Neuronal stem cell (in vitro differentiated cells): ENCODE measurements around the gene ARHGAP21.
"Not testable (repeated sequence)": the region's sequence is repeated elsewhere in the genome, so short reads cannot be mapped to it uniquely, and the experiment has no call there.

Experiments
- DNase-seq: peaks from one replicate; pipeline ENCODE4 v3.0.0-alpha.2; 2013; ENCODE audit warnings: low spot score
- H2AFZ ChIP-seq: one replicate; pipeline ENCODE4 v1.6.1; 2013; ENCODE audit warnings: mild to moderate bottlenecking, low read length, inconsistent platforms
- H2AK5ac ChIP-seq: 2 replicates; pipeline ENCODE4 v1.6.1; 2013; ENCODE audit warnings: low read depth, mild to moderate bottlenecking, inconsistent platforms, low read length, moderate library complexity, mixed read lengths
- H2BK120ac ChIP-seq: 2 replicates; pipeline ENCODE4 v1.6.1; 2013; ENCODE audit warnings: low read depth, mild to moderate bottlenecking, inconsistent platforms, low read length, moderate library complexity, mixed read lengths
- H2BK12ac ChIP-seq: one replicate; pipeline ENCODE4 v1.6.1; 2013; ENCODE audit warnings: low read length, inconsistent platforms
- H2BK15ac ChIP-seq: 2 replicates; pipeline ENCODE4 v1.6.1; 2013; ENCODE audit warnings: mild to moderate bottlenecking, low read length, inconsistent platforms, mixed read lengths
- H2BK5ac ChIP-seq: one replicate; pipeline ENCODE4 v1.6.1; 2013; ENCODE audit warnings: inconsistent platforms, mild to moderate bottlenecking, low read length, moderate library complexity
- H3K14ac ChIP-seq: one replicate; pipeline ENCODE4 v1.6.1; 2013; ENCODE audit warnings: low read length, inconsistent platforms
- H3K18ac ChIP-seq: 2 replicates; pipeline ENCODE4 v1.6.1; 2013; ENCODE audit warnings: low read length, inconsistent platforms
- H3K23ac ChIP-seq: 2 replicates; pipeline ENCODE4 v1.6.1; 2013; ENCODE audit warnings: low read depth, mild to moderate bottlenecking, mixed read lengths, low read length, inconsistent platforms; ENCODE audit not compliant: poor library complexity
- H3K27ac ChIP-seq: replicated peaks from 3 replicates; pipeline ENCODE4 v1.5.1; 2013; ENCODE audit warnings: low read length, inconsistent platforms
- H3K27me3 ChIP-seq, 3 experiments: 2 replicates each; pipeline ENCODE4 v1.6.1; 2013; ENCODE audit warnings: low read length in 3 of 3, mild to moderate bottlenecking in 2 of 3, inconsistent platforms in 1 of 3, low read depth in 1 of 3, mixed read lengths in 1 of 3, moderate library complexity in 1 of 3; ENCODE audit not compliant: control insufficient read depth in 3 of 3, insufficient read depth in 3 of 3
- H3K36me3 ChIP-seq, 2 donors: replicated peaks in 1 of 2; 2 replicates each; pipeline ENCODE4 v1.6.1; 2013; ENCODE audit warnings: low read length in 2 of 2; ENCODE audit not compliant: control insufficient read depth in 2 of 2, insufficient read depth in 2 of 2
- H3K4ac ChIP-seq: 2 replicates; pipeline ENCODE4 v1.6.1; 2013; ENCODE audit warnings: inconsistent platforms, mild to moderate bottlenecking, low read length, moderate library complexity
- H3K4me1 ChIP-seq, 2 donors: 1 replicate in 1 of 2; 2 replicates in 1 of 2; pipeline ENCODE4 v1.6.1; 2013; ENCODE audit warnings: low read length in 2 of 2, low read depth in 1 of 2; ENCODE audit not compliant: control insufficient read depth in 2 of 2, insufficient read depth in 1 of 2
- H3K4me2 ChIP-seq: one replicate; pipeline ENCODE4 v1.6.1; 2013; ENCODE audit warnings: mild to moderate bottlenecking, low read length, inconsistent platforms; ENCODE audit not compliant: insufficient read depth, poor library complexity, severe bottlenecking
- H3K4me3 ChIP-seq, 2 donors: 2 replicates each; pipeline ENCODE4 v1.5.1; 2013; ENCODE audit warnings: low read length in 2 of 2, mild to moderate bottlenecking in 2 of 2, inconsistent platforms in 1 of 2, moderate library complexity in 1 of 2
- H3K79me1 ChIP-seq: one replicate; pipeline ENCODE4 v1.6.1; 2013; ENCODE audit warnings: low read depth, mild to moderate bottlenecking, inconsistent platforms, low read length, moderate library complexity
- H3K9ac ChIP-seq: one replicate; pipeline ENCODE4 v1.6.1; 2013; ENCODE audit warnings: mild to moderate bottlenecking, low read depth, low read length, inconsistent platforms; ENCODE audit not compliant: poor library complexity
- H3K9me3 ChIP-seq, 2 donors: replicated peaks in 1 of 2; 2 replicates each; pipeline versions ENCODE3 to v1.6.1; 2013; ENCODE audit warnings: low read length in 2 of 2, mild to moderate bottlenecking in 2 of 2, inconsistent platforms in 1 of 2, low read depth in 1 of 2, mixed read lengths in 1 of 2, moderate library complexity in 1 of 2; ENCODE audit not compliant: control insufficient read depth in 2 of 2, insufficient read depth in 1 of 2
- H4K8ac ChIP-seq: one replicate; pipeline ENCODE4 v1.6.1; 2013; ENCODE audit warnings: low read depth, mild to moderate bottlenecking, inconsistent platforms, low read length, moderate library complexity
- H4K91ac ChIP-seq: one replicate; pipeline ENCODE4 v1.6.1; 2013; ENCODE audit warnings: low read length, low read depth, mild to moderate bottlenecking, inconsistent platforms; ENCODE audit not compliant: poor library complexity
- WGBS, 2 donors: extraction: QIAGEN DNeasy Blood & Tissue Kit; methylation state at CpG; one replicate each; pipeline ENCODE4 v1.1.7; 2013; ENCODE audit warnings: missing lambda C conversion rate in 2 of 2, mixed read lengths in 1 of 2; ENCODE audit not compliant: insufficient read length in 2 of 2, insufficient replicate concordance in 1 of 2; ENCODE audit errors: extremely low coverage in 2 of 2; 5-methylcytosine and 5-hydroxymethylcytosine counted together

The ARHGAP21 gene

GRCh38 chr10:24623383-24623782 is 100.3 kb downstream of the ARHGAP21 start:
- no peak overlapping the region for H2BK12ac ChIP-seq
- peaks cover 2 to 55% of the 10 kb centered on the region in 2 donors for H3K36me3 ChIP-seq
- no peaks in the 10 kb centered on the region for H3K9me3 ChIP-seq
- H3K4me1 ChIP-seq: no peaks in the 10 kb centered on the region
- no peak for DNase-seq
- H3K14ac ChIP-seq: no peak overlapping the region
- H4K8ac ChIP-seq: no peak overlapping the region
- no peak overlapping the region for H3K23ac ChIP-seq
- no peak overlapping the region for H3K4me2 ChIP-seq
- no peak overlapping the region for H4K91ac ChIP-seq
- no peak overlapping the region for H2BK5ac ChIP-seq
- no peaks in the 10 kb centered on the region for H3K27me3 ChIP-seq
- H3K18ac ChIP-seq: no peak overlapping the region
- no peak overlapping the region for H2BK120ac ChIP-seq
- H2AK5ac ChIP-seq: no peak overlapping the region
- H3K27ac ChIP-seq: no peak overlapping the region
- H3K4ac ChIP-seq: no peak overlapping the region
- H3K4me3 ChIP-seq: no peak overlapping the region
- no peak overlapping the region for H3K9ac ChIP-seq
- H3K79me1 ChIP-seq: no peaks in the 10 kb centered on the region
- no peak overlapping the region for H2AFZ ChIP-seq
- no CpG with 5 or more reads among the region's 2 CpGs for WGBS, 2 donors
- H2BK15ac ChIP-seq: no peak overlapping the region

DNA sequence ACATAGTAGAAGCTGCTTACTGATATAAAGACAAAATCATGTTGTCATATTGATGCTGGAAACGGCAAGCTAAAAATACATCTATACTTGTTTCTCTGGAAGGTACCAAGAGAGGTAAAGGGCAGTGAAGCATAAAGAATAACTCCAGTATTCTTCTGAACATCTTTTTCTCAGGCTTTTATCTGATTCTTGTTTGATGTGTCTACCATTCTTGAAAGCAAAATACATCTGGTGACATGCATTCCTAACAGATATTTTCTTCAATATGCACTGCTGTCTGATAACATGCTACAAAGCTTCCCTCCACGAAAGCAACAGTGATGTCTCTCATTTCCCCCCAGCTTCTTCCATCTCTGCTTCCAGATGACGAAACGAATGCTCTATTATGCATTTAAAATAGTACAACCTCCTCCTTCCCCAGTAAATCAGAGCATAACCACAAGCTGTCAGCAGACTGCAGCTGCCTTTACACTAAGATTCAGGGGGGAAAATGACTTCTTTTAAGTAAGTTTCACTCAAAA is 100.8 kb downstream of the ARHGAP21 start:
- H3K27ac ChIP-seq: no peak overlapping the region
- H2BK12ac ChIP-seq: no peak overlapping the region
- no peaks in the 10 kb centered on the region for H3K79me1 ChIP-seq
- H3K18ac ChIP-seq: no peak overlapping the region
- H4K91ac ChIP-seq: no peak overlapping the region
- H2BK120ac ChIP-seq: no peak overlapping the region
- H3K4me1 ChIP-seq: no peaks in the 10 kb centered on the region
- no peak overlapping the region for H2BK5ac ChIP-seq
- peaks cover 2 to 55% of the 10 kb centered on the region in 2 donors for H3K36me3 ChIP-seq
- no peak overlapping the region for H3K4me2 ChIP-seq
- no peak overlapping the region for H3K4me3 ChIP-seq
- no peak overlapping the region for H3K9ac ChIP-seq
- no peaks in the 10 kb centered on the region for H3K9me3 ChIP-seq
- H4K8ac ChIP-seq: no peak overlapping the region
- no peak overlapping the region for H3K14ac ChIP-seq
- H2BK15ac ChIP-seq: no peak overlapping the region
- no CpG with 5 or more reads among the region's 4 CpGs for WGBS, 2 donors
- no peak overlapping the region for H2AK5ac ChIP-seq
- H3K4ac ChIP-seq: no peak overlapping the region
- no peak overlapping the region for H2AFZ ChIP-seq
- no peak for DNase-seq
- H3K27me3 ChIP-seq: no peaks in the 10 kb centered on the region
- H3K23ac ChIP-seq: no peak overlapping the region

DNA sequence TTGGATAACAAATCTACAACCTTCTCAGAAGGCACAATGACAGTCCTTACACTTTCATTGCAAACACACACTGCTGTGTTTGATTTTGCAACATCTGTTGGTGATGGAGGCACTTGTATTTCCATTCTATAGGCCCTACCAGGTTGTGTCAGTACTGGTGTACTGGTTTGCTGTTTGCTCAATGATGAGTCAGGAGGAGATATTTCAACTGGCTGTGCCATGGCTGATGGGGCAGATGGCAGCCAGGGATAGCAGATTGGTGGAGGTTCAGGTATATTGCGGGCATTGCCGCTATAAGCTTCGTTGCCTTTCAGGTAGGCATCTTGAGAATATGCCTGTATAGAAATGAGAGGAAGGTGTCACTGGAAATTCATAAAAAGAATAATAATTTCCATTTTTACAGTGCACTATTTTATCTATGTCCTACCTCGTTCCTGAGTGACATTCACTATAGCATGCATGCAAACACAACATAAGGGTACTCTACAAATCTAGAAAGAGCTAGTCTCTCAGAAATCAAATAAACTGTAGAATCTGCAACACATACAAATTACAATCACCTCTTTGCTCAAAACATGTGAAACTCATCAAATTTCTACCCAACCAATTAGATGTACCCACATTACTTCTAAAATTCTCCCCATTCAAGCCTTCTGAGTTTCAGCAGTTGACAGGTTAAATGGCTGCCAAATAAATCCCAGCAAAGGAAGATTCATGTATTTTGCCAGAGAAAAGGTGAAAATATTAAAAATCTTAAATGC is 102.5 kb downstream of the ARHGAP21 start:
- not testable (repeated sequence) for H2BK15ac ChIP-seq, H3K4ac ChIP-seq, H4K91ac ChIP-seq, H2AFZ ChIP-seq, H3K23ac ChIP-seq, H3K4me3 ChIP-seq, H2BK12ac ChIP-seq, H2BK5ac ChIP-seq, H3K14ac ChIP-seq, H2AK5ac ChIP-seq, DNase-seq, H3K27ac ChIP-seq, H3K9ac ChIP-seq, H3K27me3 ChIP-seq, H2BK120ac ChIP-seq, H3K4me2 ChIP-seq, H3K4me1 ChIP-seq, H3K18ac ChIP-seq, H3K9me3 ChIP-seq, H4K8ac ChIP-seq, H3K79me1 ChIP-seq
- no CpG with 5 or more reads among the region's 4 CpGs for WGBS, 2 donors
- H3K36me3 ChIP-seq: peaks cover 0 to 55% of the 10 kb centered on the region in 2 donors

DNA sequence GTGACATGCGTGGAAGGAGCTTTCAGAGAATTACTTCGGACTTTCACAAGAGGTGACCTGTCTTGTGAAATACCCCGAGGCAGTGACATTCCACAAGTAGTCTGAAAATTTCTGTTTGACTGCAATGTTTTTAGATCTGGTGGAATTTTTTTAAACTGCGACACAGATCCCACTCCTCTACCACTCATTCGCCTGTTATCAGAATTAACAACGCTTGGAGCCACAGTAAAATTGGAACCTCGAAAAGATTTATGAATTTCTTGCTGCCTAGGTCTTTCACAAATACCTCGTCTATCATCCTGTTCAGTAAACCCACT is 103.7 kb downstream of the ARHGAP21 start:
- H3K4me3 ChIP-seq, H3K9ac ChIP-seq, H3K4ac ChIP-seq, H3K4me1 ChIP-seq, H3K14ac ChIP-seq, H3K4me2 ChIP-seq, DNase-seq, H2BK5ac ChIP-seq, H2BK15ac ChIP-seq, H3K9me3 ChIP-seq, H3K79me1 ChIP-seq, H2AFZ ChIP-seq, H3K27me3 ChIP-seq, H4K91ac ChIP-seq, H3K27ac ChIP-seq, H3K23ac ChIP-seq, H2AK5ac ChIP-seq, H4K8ac ChIP-seq, H3K18ac ChIP-seq, H2BK120ac ChIP-seq, H2BK12ac ChIP-seq: not testable (repeated sequence)
- WGBS, 2 donors: no CpG with 5 or more reads among the region's 8 CpGs
- peaks cover 0 to 66% of the 10 kb centered on the region in 2 donors for H3K36me3 ChIP-seq
